Left forelimb (tissue), 1 donor: Measurements from ENCODE around the gene CHN2.

ENCODE experiments used
- DNase-seq: peaks from one replicate; pipeline ENCODE4 v3.0.0-alpha.2; 2018; ENCODE audit warnings: low spot score

Gene CHN2

DNA sequence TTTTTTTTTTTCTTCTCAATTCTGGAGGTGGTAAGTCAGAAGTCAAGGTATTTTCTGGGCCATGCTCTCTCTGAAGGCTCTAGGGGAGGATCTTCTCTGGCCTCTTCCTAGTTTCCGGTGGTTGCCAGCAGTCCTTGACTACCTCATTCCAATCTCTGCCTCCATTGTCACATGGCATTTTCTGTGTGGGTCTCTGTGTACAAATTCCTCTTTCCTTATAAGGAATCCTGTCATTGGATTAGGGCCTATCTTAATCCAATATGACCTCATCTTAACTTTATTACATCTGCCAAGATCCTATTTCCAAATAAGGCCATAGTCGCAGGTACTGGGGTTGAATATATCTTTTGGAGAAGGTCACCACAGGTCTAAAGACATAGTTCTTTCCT, 239.8 kb downstream of the CHN2 start:
- DNase-seq, result no peak

DNA sequence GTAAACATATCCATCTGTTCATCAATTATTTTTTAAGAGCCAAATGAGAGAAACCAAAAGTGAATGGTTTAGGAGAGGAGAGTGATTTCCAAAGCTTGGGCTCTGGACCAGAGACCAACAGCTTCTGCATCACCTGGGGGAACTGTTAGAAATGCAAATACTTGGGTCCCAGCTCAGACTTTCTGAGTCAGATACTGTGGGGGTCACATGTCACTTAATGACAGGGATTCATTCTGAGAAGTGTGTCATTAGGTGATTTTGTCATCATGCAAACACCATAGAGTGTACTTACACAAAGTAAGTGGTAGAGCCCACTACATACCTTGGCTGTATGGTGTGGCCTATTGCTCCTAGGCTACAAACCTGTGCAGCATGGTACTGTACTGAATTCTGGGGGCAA, 240.6 kb downstream of the CHN2 start:
- DNase-seq, result no peak

DNA sequence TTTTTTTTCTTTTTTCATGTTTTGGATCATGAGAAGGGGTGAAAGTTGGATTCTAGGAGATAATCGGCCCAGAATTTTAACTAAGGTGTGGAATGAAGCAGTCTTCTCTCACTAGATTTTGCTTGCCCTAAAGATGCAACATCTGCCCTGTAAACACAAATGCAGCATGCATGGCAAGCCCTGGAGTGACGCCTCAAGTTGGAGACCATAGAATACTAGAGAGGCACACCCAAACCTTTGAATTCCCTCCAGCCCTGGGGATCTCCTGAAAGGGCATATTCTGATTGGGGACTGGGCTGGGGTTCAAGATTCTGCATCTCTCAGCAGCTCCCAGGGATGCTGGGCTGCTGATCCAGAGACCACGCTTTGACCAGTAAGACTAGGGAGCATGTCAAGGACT, 241.3 kb downstream of the CHN2 start:
- no peak for DNase-seq

DNA sequence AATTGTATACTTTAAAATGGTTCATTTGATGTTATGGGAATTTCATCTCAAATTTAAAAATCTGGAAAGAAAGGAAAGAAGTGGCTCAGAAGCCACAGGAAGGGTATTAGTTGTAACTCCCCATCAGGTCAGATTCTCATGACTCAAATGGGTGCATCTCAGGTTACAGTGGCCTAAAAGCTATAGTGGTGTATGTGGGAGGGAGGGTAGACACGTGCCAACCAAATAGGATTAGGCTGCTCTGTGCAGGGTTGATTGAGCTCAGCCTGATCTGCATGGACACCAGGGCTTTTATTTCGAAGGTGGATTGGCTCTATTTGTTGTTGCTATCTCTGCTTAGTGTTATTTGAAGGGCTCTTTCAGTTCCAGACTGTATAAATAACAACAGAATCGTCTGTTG, 247.6 kb downstream of the CHN2 start:
- DNase-seq, result no peak

DNA sequence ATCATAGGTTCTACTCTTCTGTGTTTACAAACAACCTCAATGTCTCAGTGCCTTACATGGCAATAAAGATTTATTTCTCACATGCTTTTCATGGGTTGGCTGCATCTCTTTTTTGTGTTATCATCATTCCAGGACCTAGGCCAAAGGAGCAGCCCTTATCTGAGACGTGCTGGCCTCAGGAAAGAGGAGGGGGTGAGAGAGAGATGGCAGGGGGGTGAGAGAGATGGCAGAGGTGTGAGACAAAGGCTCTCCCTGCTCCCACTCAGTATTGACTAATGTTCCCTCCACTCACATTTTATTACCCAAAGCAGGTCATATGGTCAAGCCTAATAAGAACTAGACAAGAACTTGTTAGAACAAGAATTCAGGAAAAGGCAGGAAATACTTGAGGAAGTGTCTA, 249.0 kb downstream of the CHN2 start:
- no peak for DNase-seq

DNA sequence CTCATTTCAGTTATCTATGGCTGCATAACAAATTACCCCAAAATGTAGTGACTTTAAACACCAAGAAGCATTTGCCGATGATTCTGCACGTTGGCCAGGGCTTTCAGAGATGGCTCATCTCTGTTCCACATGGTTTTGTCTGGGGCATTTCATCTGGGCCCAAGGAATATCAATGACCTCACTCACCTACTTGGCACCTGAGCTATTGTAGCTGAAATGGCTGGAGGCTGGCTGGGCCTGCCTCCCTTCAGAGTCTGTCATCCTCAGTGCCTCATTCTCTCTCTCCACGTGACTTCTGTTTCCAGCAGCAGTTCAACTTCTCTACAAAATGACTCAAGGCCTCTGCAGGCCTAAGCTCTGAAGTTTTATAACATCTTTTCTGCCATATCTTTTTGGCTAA, 249.7 kb downstream of the CHN2 start:
- no peak for DNase-seq

DNA sequence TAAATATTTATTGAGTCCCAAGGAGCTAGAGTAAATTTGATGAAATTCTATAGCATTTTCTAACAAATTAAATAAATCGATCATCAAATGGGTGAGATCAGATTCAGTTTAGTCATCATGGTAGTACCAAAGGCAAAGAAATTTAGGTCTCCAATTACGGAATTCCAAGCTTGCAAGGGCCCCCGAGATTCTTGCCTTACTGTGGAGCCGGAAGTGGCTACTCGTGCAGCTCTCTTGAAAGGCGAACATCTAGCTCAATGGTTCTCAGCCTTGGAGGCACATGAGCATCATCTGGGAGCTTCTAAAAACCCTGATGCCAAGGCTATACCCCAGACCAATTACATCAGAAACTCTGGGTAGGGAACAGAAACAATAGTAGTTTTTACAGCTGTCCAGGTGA, 251.2 kb downstream of the CHN2 start:
- no peak for DNase-seq

DNA sequence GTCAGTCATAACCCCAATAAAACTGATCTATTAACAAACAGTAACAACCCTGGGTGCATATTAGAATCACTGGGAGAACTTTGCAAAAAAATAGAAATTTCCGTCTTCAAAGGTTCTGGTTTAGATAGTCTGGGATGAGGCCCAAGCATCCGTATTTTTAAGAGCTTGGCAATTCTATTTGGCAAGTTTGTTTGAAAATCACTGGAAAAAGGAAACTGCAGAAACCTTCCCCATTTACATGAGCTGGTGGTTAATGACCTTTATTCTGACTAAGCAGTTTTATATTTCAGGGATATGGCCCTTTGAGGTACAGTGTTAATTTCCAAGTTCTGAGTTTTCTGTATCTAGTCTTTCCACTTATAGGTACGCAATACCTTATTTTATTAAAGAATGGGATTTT, 253.3 kb downstream of the CHN2 start:
- DNase-seq, result no peak

DNA sequence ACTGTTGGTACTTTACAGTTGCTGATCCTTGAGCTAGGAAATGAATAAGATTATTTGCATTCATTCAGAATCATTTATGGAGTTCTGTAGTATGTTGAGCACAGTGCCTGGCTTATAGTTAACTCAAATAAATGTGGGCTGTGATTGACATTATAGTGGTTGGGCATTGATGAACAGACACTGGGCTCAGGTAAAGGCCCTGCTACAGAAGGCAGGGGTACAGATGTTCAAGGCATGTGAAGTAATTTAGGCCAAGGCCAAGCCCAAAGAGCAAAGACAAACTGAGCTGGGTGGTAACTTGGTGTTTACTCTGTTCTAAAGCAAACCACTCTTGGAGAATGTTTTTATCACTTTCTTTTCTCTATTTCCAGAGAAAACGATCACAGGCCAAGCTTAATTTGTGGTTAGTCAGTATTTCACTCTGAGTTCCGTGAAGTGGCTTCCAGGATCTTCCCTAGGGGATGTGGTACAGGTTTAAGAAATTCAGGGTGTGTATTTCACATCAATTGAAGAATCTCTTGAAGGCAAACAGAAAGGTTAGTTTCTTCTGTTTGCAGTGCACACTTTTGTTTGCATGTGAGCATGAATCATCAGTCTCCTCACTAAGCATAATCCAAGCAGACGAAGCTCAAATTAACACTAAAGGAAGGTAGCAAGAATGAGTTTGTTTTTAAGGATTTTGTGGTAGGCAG, 255.1 kb downstream of the CHN2 start:
- no peak for DNase-seq

DNA sequence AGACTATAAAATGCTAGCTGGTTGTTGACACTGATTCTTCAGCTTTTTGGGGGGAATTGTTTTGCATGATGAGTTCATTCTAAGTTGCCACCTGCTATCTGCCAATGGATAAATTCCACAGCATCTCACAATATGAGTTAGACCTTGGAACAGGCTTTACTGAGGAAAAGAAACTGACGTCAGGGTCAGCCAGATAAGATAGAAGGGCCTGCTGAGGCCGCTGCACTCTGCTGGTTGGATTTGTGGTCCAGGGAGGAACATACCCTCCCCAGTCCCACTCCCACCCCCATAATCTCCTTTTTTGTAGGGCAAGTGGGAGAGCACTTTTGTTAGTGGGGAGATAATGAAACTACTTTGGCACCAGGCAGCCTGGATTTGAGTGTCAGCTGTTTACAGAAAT, 258.4 kb downstream of the CHN2 start:
- DNase-seq, result no peak

DNA sequence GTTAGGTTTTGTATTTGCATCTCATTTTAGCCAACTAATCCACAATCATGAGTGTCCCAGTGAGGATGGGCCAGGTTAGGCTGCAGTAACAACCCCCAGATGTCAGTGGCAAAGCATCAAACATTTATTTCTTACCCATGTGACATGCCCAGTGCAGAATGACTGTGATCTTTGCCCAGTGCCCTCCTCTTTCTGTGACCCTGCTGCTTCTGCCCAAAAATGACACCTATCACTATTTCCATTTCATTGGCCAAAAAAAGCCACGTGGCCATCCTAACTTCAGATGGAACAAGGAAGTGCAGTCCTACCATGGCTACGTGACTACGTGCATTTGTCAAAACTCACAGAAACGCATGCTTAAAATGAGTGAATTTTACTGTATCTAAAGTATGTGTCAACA, 259.9 kb downstream of the CHN2 start:
- no peak for DNase-seq

DNA sequence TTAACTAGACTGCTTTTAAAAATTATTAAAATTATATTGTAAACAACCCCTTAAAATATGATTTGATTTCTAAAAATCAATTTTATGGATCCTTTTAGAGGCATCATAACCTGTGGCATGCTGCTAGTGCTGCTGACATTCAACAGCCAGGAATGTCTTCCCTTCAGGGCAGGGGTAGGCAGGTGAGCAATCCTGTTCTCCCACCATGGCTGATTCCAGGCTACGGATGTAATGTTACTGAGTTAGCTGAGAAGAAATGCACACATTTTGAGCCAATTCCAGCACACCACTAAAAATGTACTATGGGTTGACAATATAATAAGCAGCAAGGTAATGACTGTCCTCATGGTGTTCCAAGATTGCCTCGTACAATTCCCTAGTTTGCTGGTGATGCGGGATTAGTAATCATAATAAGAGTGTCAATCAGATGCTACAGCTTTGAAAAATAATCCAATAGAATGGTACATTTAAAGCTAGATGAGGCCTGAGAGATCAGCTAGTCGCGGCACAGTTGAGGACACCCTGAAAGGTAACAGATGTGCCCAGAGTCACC, 260.4 kb downstream of the CHN2 start:
- DNase-seq, result no peak

DNA sequence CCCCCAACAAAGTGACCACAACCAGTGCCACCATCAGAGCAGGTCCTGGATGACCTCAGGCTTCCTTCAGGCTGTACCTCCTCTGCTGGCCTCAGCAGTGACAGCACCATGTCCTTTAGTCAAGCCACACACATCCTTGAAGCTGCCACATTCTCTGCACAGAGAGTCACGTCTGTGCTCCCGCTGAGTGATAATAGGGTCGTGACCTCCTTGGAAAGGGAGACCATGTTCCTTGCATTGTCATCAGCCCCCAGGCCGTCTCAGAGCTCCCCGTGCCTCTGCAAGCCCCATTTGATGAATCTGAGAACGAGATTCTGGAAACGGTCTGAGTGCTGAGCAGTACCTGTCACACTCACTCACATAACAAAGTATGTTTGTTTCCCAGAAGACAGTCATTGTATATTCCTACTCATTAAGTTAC, 262.6 kb downstream of the CHN2 start:
- DNase-seq, result no peak

DNA sequence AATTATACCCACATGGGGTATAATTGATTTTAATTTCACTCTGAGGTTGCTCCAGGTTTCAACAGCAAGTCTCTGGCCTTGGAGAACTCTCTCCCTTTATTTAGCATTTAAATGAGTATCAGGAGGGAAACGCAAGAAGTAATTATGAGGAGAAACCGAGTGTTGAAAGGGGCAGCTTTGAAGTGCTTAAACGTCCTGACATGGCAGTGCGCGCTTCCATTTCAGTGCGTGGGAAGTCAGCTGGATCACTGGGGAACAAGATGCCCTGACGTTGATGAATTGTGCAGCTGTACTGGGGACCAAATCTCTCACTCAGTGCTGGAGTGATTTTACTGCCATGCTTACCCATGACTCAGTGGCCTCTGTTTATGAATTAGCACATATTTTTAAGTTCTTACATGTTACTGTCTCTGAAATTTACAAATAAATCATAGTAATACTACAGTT, 263.0 kb downstream of the CHN2 start:
- DNase-seq, result no peak

DNA sequence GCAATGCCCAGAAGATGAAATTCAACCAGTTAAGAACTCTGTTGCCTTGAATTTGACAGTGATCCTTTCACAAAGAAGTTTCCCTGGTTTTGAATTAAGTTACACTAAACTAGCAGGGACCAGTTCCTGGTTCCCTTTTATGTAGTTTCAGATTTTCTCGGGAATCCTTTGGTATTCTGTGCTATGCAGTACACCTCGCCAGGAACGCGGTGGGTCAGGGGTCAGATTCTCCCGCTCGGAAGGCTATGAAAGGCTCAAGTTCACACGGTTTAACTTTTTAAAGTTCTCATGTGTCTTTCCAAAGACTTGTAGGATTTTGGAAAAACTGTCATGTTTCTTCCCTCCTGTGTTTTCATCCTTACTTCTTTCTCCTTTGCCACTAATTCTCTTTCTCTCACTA, 264.4 kb downstream of the CHN2 start:
- DNase-seq, result no peak

DNA sequence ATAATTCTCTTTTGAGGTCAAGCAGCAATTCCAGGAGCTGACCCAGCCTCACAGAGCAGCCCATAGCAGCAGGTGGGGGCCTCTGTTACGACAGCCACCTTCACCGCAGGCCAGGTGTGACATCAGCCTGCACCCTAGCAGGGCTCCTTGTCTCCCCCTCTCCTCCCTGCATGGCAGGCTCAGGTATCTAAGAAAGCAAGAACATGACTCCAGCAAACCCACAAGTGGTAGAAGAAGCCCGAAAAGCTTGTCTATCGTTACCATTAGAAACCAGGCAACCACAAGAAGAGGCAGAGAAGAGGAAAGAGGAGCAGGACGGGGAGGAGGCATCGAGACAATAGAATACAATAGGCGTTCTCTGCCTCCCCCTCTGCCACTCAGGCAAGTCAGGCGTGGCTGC, 265.0 kb downstream of the CHN2 start:
- DNase-seq, result no peak

DNA sequence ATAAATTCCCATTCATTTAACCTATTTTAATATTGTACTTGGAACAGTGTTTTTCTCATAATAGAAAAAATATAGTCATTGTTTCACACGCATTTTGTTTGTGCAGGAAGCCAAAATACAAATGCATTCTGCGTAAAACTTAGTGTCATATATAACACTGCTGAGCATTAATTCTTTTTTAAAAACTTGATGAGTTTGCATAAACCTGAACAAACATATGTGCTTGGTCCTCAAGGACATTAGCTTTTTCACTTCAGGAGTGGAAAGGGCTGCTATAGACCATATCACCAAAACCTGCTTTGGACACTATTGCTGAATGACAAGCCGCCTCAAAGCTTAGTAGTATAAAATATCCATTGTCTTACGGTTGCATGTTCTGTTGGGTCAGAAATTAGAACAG, 267.4 kb downstream of the CHN2 start:
- DNase-seq, result no peak

DNA sequence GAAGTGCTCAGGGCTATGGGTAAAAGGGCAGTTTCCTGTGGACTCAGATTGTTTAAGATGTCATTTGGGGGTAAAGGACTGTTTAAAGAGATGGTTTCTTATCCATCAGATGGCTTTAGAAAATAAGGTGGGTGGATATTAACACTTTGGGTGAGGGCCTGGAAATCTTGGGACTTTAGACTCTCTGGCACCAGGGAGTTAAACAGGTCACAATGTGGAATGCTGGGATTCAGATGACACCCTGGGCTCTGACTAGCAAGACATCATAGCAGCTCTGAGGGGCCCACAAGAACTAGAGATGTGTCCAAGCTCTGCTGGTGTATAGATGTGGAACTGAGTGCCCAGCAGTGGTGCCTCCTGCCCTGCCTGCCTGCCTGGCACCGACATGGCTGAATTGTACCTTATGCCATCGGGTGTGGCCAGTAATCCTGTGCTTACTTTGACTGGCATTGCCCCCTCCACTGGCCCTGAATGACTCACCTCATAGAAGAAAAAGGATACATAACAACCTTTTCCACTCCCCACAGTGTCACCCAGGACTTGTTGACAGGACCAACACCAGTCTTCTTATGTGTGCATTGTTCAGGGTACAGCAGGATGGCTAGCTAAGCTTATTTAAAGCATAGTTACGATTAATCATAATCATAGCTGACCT, 269.1 kb downstream of the CHN2 start:
- DNase-seq, result no peak

DNA sequence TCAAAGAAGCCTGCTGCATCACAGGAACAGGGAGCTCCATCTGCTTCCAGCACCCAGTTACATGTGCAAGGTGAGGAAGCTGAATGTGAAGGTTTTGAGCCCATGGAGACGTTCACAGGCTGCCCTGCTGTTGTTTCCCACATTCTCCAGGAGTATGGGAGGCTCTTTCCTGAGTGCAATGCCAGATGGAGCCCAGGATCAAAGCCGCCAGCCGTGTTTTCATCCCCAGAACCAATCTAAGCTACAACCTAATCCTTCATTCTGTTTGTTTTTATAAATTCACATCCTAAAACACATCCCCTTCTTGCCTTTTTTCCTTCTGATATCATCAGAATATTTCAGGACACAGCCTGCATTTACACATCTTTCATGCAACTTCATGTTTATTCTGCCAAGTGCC, 270.2 kb downstream of the CHN2 start:
- no peak for DNase-seq

DNA sequence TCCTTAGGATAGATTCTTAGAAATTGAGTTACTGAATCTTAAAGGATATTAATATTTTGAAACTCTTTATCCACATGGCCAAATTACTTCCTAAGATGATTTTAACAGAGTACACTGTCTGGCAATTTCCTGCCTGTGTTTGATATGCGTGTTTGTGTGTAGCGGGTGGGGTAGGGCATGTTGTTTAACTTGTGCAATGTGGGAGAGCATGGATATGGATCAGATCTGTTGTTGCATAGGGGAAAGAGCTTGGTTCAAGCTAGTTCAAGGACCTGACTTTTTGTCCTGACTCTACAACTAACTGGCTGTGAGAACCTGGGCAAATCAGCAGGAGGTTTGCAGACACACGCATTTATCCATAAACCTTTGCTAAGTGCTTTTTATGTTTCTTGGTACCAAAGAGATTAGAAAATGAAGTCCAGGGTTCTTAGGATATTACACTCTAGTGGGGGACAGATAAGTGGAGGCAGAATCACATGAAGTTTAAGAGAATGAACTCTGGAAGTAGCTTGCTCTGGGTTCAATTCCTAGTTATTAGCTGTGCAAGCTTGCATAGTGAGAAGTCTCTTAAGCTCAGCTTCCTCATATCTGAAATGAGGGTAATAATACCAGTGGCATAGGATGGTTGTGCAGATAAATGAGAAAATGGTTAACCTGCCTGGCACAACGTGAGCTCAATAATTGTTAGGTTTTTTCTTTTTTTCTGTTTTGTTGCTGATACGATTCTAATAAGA, 272.8 kb downstream of the CHN2 start:
- no peak for DNase-seq

DNA sequence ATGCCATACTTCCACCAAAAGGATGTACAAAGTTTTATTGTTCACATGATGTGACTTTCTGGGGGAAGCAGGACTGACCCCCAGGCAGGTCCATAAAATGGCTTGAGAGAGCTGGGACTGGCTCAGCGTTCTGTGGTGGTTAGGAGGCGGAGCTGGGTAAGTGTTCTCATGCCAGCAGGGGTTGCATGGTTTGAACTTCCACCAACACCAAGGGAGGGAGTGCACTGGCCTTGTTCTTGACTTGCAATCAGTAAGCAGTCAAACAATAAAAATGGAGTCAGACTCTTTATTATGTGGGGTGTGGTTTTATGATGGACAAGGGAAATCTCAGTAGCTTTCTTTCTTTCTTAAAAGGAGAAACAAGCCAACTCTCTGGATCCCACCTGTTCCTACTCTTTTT, 273.6 kb downstream of the CHN2 start:
- no peak for DNase-seq

DNA sequence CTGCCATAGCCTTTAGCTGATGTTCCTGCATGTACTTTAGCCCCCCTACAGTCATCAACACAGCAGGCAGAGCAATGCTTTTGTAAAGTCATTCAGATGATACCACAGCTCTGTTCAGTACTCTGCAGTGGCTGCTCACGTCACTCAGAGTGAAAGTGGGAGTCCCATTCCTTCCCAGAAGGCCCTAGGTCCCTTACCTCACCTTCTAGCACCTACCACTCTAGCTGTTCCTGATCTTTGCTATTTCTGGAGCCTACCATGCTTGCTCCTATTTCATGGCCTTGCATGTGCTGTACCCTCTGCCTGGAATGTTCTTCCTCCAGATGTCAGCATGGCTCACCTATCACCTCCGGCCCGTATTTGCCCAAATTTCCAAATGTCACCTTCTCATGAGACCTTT, 274.7 kb downstream of the CHN2 start:
- no peak for DNase-seq

DNA sequence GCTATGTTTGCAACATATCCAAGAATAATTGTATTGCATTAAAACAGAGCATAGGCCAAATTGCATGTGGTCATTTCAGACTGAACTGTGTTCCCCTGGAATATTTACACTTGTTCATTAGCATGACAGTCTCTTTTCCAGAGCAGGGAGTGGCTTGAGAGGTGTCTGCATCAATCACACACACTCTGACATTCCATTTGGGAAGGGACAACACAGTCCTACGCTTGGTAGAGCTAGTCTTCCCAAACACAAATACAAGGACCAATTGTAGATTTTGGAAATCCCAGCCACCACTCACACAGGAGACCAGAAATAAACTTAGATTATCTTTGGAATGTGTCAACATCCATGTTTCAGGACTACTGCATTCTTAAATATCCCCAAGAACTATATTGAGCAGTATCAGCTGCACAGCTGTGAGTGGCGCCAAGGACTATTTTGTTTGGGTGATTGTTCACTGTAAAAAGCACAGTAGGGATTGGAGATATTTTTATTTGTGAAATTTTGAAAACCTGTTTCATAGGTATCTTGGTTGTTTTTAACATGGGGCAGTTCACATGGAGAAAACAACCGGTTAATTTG, 275.5 kb downstream of the CHN2 start:
- no peak for DNase-seq
